ENCODE measurements around the gene VAT1L. TPM values are rescaled to one million over a fixed set of nuclear protein-coding genes. Genes with fewer than 3 reads are reported as not detected.

Gene VAT1L
- total and polyA plus RNA-seq, 2 experiments from 2014 or later, result 11.0 to 24.4 TPM

DNA sequence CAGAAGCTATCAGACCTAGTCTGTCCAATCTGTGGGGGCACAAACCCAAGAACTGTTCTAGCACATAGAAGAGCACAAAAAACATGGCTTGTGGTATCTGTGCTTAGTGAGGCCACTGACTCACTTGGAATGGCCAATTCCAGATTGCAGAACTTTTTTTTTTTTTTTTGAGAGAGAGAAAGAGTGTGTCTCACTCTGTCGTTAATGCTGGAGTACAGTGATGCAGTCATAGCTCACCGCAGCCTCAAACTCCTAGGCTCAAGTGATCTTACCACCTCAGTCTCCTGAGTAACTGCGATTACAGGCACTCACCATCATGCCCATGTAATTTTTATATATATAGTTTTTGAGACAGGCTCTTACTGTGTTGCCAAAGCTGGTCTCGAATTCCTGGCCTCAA, 156.8 kb downstream of the VAT1L start:
- Histone ChIP-seq H2AFZ (no peak overlapping the region), H3K36me3 (ENCODE audit: insufficient read depth) (no peaks in the 10 kb centered on the region), H3K4me2 (no peak overlapping the region), H3K79me2 (replicated peaks; ENCODE audit: insufficient read depth) (no peaks in the 10 kb centered on the region), H3K9me2 (ENCODE audit: insufficient read depth) (no peaks in the 10 kb centered on the region), H3K4me1 (ENCODE audit: insufficient read depth) (peaks cover 13% of the 10 kb centered on the region), H3K27me3 (ENCODE audit: insufficient read depth) (no peaks in the 10 kb centered on the region), H3F3A (replicated peaks; ENCODE audit: low read depth) (no peaks in the 10 kb centered on the region), H4K20me1 (replicated peaks; ENCODE audit: insufficient read depth) (no peaks in the 10 kb centered on the region), H3K27ac (ENCODE audit: low read depth) (no peak overlapping the region), H3K4me3 (no peak overlapping the region)
- Mint-ChIP-seq H3K4me3 (no peak overlapping the region), H3K9me3 (peaks cover 20% of the 10 kb centered on the region), H3K36me3 (ENCODE audit: low read depth) (peaks cover 11% of the 10 kb centered on the region), H3K27me3 (ENCODE audit: insufficient read depth, low read depth, poor library complexity) (no peaks in the 10 kb centered on the region), H3K27ac (no peak overlapping the region), H3K4me1 (peaks cover 12% of the 10 kb centered on the region)
- TF ChIP-seq, protein P1, sequence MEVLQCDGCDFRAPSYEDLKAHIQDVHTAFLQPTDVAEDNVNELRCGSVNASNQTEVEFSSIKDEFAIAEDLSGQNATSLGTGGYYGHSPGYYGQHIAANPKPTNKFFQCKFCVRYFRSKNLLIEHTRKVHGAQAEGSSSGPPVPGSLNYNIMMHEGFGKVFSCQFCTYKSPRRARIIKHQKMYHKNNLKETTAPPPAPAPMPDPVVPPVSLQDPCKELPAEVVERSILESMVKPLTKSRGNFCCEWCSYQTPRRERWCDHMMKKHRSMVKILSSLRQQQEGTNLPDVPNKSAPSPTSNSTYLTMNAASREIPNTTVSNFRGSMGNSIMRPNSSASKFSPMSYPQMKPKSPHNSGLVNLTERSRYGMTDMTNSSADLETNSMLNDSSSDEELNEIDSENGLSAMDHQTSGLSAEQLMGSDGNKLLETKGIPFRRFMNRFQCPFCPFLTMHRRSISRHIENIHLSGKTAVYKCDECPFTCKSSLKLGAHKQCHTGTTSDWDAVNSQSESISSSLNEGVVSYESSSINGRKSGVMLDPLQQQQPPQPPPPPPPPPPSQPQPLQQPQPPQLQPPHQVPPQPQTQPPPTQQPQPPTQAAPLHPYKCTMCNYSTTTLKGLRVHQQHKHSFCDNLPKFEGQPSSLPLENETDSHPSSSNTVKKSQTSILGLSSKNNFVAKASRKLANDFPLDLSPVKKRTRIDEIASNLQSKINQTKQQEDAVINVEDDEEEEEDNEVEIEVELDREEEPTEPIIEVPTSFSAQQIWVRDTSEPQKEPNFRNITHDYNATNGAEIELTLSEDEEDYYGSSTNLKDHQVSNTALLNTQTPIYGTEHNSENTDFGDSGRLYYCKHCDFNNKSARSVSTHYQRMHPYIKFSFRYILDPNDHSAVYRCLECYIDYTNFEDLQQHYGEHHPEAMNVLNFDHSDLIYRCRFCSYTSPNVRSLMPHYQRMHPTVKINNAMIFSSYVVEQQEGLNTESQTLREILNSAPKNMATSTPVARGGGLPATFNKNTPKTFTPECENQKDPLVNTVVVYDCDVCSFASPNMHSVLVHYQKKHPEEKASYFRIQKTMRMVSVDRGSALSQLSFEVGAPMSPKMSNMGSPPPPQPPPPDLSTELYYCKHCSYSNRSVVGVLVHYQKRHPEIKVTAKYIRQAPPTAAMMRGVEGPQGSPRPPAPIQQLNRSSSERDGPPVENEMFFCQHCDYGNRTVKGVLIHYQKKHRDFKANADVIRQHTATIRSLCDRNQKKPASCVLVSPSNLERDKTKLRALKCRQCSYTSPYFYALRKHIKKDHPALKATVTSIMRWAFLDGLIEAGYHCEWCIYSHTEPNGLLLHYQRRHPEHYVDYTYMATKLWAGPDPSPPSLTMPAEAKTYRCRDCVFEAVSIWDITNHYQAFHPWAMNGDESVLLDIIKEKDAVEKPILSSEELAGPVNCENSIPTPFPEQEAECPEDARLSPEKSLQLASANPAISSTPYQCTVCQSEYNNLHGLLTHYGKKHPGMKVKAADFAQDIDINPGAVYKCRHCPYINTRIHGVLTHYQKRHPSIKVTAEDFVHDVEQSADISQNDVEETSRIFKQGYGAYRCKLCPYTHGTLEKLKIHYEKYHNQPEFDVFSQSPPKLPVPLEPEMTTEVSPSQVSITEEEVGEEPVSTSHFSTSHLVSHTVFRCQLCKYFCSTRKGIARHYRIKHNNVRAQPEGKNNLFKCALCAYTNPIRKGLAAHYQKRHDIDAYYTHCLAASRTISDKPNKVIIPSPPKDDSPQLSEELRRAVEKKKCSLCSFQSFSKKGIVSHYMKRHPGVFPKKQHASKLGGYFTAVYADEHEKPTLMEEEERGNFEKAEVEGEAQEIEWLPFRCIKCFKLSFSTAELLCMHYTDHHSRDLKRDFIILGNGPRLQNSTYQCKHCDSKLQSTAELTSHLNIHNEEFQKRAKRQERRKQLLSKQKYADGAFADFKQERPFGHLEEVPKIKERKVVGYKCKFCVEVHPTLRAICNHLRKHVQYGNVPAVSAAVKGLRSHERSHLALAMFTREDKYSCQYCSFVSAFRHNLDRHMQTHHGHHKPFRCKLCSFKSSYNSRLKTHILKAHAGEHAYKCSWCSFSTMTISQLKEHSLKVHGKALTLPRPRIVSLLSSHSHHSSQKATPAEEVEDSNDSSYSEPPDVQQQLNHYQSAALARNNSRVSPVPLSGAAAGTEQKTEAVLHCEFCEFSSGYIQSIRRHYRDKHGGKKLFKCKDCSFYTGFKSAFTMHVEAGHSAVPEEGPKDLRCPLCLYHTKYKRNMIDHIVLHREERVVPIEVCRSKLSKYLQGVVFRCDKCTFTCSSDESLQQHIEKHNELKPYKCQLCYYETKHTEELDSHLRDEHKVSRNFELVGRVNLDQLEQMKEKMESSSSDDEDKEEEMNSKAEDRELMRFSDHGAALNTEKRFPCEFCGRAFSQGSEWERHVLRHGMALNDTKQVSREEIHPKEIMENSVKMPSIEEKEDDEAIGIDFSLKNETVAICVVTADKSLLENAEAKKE (CRISPR knock-in tag; IDR thresholded peaks at IDR 0.05), result no peak
- TF ChIP-seq STAT1 (IDR thresholded peaks at IDR 0.05; ENCODE audit: unreplicated experiment) (no peak), EZH2phosphoT487 (IDR thresholded peaks at IDR 0.05; ENCODE audit: unreplicated experiment) (no peak), JUNB (IDR thresholded peaks at IDR 0.05; ENCODE audit: unreplicated experiment) (no peak), CREB1 (CRISPR knock-in tag; IDR thresholded peaks at IDR 0.05; ENCODE audit: low read depth) (no peak), ZNF114 (CRISPR knock-in tag; IDR thresholded peaks at IDR 0.05) (no peak), NANOG (IDR thresholded peaks at IDR 0.05; ENCODE audit: borderline replicate concordance) (no peak), ZNF331 (CRISPR knock-in tag; IDR thresholded peaks at IDR 0.05; ENCODE audit: low read depth) (no peak), POLR2AphosphoS5 (IDR thresholded peaks at IDR 0.05; ENCODE audit: low read depth) (no peak), EZH2 (IDR thresholded peaks at IDR 0.05; ENCODE audit: low read depth, unreplicated experiment) (no peak)
- TF ChIP-seq, protein P2, sequence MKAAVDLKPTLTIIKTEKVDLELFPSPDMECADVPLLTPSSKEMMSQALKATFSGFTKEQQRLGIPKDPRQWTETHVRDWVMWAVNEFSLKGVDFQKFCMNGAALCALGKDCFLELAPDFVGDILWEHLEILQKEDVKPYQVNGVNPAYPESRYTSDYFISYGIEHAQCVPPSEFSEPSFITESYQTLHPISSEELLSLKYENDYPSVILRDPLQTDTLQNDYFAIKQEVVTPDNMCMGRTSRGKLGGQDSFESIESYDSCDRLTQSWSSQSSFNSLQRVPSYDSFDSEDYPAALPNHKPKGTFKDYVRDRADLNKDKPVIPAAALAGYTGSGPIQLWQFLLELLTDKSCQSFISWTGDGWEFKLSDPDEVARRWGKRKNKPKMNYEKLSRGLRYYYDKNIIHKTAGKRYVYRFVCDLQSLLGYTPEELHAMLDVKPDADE (IDR thresholded peaks at IDR 0.05), result no peak
- TF ChIP-seq, protein P3, sequence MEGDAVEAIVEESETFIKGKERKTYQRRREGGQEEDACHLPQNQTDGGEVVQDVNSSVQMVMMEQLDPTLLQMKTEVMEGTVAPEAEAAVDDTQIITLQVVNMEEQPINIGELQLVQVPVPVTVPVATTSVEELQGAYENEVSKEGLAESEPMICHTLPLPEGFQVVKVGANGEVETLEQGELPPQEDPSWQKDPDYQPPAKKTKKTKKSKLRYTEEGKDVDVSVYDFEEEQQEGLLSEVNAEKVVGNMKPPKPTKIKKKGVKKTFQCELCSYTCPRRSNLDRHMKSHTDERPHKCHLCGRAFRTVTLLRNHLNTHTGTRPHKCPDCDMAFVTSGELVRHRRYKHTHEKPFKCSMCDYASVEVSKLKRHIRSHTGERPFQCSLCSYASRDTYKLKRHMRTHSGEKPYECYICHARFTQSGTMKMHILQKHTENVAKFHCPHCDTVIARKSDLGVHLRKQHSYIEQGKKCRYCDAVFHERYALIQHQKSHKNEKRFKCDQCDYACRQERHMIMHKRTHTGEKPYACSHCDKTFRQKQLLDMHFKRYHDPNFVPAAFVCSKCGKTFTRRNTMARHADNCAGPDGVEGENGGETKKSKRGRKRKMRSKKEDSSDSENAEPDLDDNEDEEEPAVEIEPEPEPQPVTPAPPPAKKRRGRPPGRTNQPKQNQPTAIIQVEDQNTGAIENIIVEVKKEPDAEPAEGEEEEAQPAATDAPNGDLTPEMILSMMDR (conservative IDR thresholded peaks at IDR 0.05; ENCODE audit: low read depth in 2 of 2), result no peak
- TF ChIP-seq, protein P4, sequence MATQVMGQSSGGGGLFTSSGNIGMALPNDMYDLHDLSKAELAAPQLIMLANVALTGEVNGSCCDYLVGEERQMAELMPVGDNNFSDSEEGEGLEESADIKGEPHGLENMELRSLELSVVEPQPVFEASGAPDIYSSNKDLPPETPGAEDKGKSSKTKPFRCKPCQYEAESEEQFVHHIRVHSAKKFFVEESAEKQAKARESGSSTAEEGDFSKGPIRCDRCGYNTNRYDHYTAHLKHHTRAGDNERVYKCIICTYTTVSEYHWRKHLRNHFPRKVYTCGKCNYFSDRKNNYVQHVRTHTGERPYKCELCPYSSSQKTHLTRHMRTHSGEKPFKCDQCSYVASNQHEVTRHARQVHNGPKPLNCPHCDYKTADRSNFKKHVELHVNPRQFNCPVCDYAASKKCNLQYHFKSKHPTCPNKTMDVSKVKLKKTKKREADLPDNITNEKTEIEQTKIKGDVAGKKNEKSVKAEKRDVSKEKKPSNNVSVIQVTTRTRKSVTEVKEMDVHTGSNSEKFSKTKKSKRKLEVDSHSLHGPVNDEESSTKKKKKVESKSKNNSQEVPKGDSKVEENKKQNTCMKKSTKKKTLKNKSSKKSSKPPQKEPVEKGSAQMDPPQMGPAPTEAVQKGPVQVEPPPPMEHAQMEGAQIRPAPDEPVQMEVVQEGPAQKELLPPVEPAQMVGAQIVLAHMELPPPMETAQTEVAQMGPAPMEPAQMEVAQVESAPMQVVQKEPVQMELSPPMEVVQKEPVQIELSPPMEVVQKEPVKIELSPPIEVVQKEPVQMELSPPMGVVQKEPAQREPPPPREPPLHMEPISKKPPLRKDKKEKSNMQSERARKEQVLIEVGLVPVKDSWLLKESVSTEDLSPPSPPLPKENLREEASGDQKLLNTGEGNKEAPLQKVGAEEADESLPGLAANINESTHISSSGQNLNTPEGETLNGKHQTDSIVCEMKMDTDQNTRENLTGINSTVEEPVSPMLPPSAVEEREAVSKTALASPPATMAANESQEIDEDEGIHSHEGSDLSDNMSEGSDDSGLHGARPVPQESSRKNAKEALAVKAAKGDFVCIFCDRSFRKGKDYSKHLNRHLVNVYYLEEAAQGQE (IDR thresholded peaks at IDR 0.05; ENCODE audit: unreplicated experiment), result no peak
- DNase-seq (ENCODE audit: low spot score) (no peak), ATAC-seq (no peak)

All from GM23338 (cell line).